HEK293 (cell line): ENCODE results near the gene VRK1.

Experiments
- CTCF ChIA-PET: fragments of 350-600 bp; formaldehyde crosslinking; extraction: SDS; loops from one replicate; lab custom pipeline; 2021; ENCODE audit warnings: antibody characterized with exemption; lab: Yijun Ruan, JAX
- POLR2A ChIA-PET: fragments of 300-600 bp; formaldehyde crosslinking; extraction: SDS; loops from one replicate; lab custom pipeline; 2020; ENCODE audit warnings: antibody characterized with exemption, inconsistent platforms; lab: Yijun Ruan, JAX
- H3K27ac ChIP-seq: fragments of 200-500 bp; sonication (Bioruptor generic); 2 replicates; pipeline ENCODE4 v1.5.1; 2014; ENCODE audit warnings: low read depth, low read length, control low read depth, inconsistent platforms; ENCODE audit errors: extremely low read depth
- H3K36me3 ChIP-seq, 2 experiments: fragments of 200-500 bp in 1 of 2; sonication (Bioruptor generic) in 1 of 2; 1 replicate in 1 of 2; 2 replicates in 1 of 2; pipeline ENCODE4 v1.5.1; 2014 to 2017; ENCODE audit warnings: inconsistent platforms in 2 of 2, low read length in 2 of 2; ENCODE audit not compliant: control insufficient read depth in 2 of 2, insufficient read depth in 1 of 2
- H3K4me1 ChIP-seq: fragments of 200-500 bp; sonication (Bioruptor generic); 2 replicates; pipeline ENCODE4 v1.5.1; 2014; ENCODE audit warnings: mild to moderate bottlenecking, low read length, inconsistent platforms; ENCODE audit not compliant: control insufficient read depth, insufficient read depth
- H3K4me3 ChIP-seq: 2 replicates; pipeline ENCODE4 v1.5.1; 2011; ENCODE audit warnings: low read depth, mild to moderate bottlenecking, control low read depth, low read length, moderate library complexity
- H3K9me3 ChIP-seq: fragments of 200-500 bp; sonication (Bioruptor generic); 2 replicates; pipeline ENCODE4 v1.5.1; 2014; ENCODE audit warnings: low read depth, low read length, inconsistent platforms; ENCODE audit not compliant: control insufficient read depth, insufficient read depth
- ELK4 ChIP-seq: IDR thresholded peaks from 2 replicates; pipeline ENCODE4 v1.6.1; 2011; ENCODE audit warnings: mild to moderate bottlenecking, low read depth, low read length, borderline replicate concordance
- FEZF1 ChIP-seq: fragments of 450-650 bp; formaldehyde crosslinking; IDR thresholded peaks from 2 replicates; pipeline ENCODE4 v1.5.1; 2016; ENCODE audit warnings: missing biosample characterization, missing genetic modification characterization
- KLF8 ChIP-seq: fragments of 450-650 bp; formaldehyde crosslinking; IDR thresholded peaks from 2 replicates; pipeline ENCODE4 v1.5.1; 2016; ENCODE audit warnings: missing biosample characterization, missing genetic modification characterization
- OSR2 ChIP-seq: fragments of 450-650 bp; formaldehyde crosslinking; IDR thresholded peaks from 2 replicates; pipeline ENCODE4 v1.5.1; 2016; ENCODE audit warnings: missing biosample characterization, missing genetic modification characterization
- PRDM6 ChIP-seq: fragments of 450-650 bp; formaldehyde crosslinking; IDR thresholded peaks from 2 replicates; pipeline ENCODE4 v1.5.1; 2017; ENCODE audit warnings: missing biosample characterization, missing genetic modification characterization
- SP3 ChIP-seq: fragments of 450-650 bp; formaldehyde crosslinking; IDR thresholded peaks from 2 replicates; pipeline ENCODE4 v1.5.1; 2016; ENCODE audit warnings: missing biosample characterization, missing genetic modification characterization
- ZFP3 ChIP-seq: fragments of 450-650 bp; formaldehyde crosslinking; IDR thresholded peaks from 2 replicates; pipeline ENCODE4 v1.5.1; 2016; ENCODE audit warnings: low read depth, missing biosample characterization, missing genetic modification characterization
- ZIC2 ChIP-seq: fragments of 450-650 bp; formaldehyde crosslinking; IDR thresholded peaks from 2 replicates; pipeline ENCODE4 v1.5.1; 2016; ENCODE audit warnings: missing biosample characterization, missing genetic modification characterization
- ZNF155 ChIP-seq: fragments of 450-650 bp; formaldehyde crosslinking; IDR thresholded peaks from 2 replicates; pipeline ENCODE4 v1.5.1; 2016; ENCODE audit warnings: missing biosample characterization, missing genetic modification characterization
- ZNF24 ChIP-seq: fragments of 450-650 bp; formaldehyde crosslinking; IDR thresholded peaks from 2 replicates; pipeline ENCODE4 v1.5.1; 2016; ENCODE audit warnings: missing biosample characterization, missing genetic modification characterization
- ZNF248 ChIP-seq: fragments of 450-650 bp; formaldehyde crosslinking; IDR thresholded peaks from 2 replicates; pipeline ENCODE4 v1.5.1; 2017; ENCODE audit warnings: missing biosample characterization, missing genetic modification characterization
- ZNF423 ChIP-seq: fragments of 450-650 bp; formaldehyde crosslinking; IDR thresholded peaks from 2 replicates; pipeline ENCODE4 v1.5.1; 2016; ENCODE audit warnings: missing biosample characterization, missing genetic modification characterization
- ZNF510 ChIP-seq: fragments of 450-650 bp; formaldehyde crosslinking; IDR thresholded peaks from 2 replicates; pipeline ENCODE4 v1.5.1; 2018; ENCODE audit warnings: mild to moderate bottlenecking, missing genetic modification characterization, missing biosample characterization; ENCODE audit not compliant: insufficient replicate concordance
- ZNF544 ChIP-seq: fragments of 450-650 bp; formaldehyde crosslinking; IDR thresholded peaks from 2 replicates; pipeline ENCODE4 v1.5.0; 2017; ENCODE audit warnings: missing biosample characterization, missing genetic modification characterization
- ZSCAN16 ChIP-seq: fragments of 450-650 bp; formaldehyde crosslinking; IDR thresholded peaks from 2 replicates; pipeline ENCODE4 v1.5.1; 2016; ENCODE audit warnings: missing biosample characterization, missing genetic modification characterization
- TF ChIP-seq, protein P1 (sequence below): fragments of 450-650 bp; formaldehyde crosslinking; IDR thresholded peaks from 2 replicates; pipeline ENCODE4 v1.5.1; 2016; ENCODE audit warnings: missing biosample characterization, missing genetic modification characterization
- TF ChIP-seq, protein P2 (sequence below): fragments of 450-650 bp; formaldehyde crosslinking; IDR thresholded peaks from 2 replicates; pipeline ENCODE4 v1.5.1; 2017; ENCODE audit warnings: missing biosample characterization, missing genetic modification characterization

VRK1 gene

GRCh38 chr14:96901227-96901626, 104.0 kb downstream of the VRK1 start:
- ChIA-PET CTCF (no interaction called here), POLR2A (no interaction called here)
- H3K4me1 ChIP-seq, result peaks cover 20% of the 10 kb centered on the region
- H3K27ac ChIP-seq, result no peak overlapping the region
- no peaks in the 10 kb centered on the region for H3K36me3 ChIP-seq
- H3K4me3 ChIP-seq, result no peak overlapping the region
- H3K9me3 ChIP-seq, result no peaks in the 10 kb centered on the region
- TF ChIP-seq, protein P1, sequence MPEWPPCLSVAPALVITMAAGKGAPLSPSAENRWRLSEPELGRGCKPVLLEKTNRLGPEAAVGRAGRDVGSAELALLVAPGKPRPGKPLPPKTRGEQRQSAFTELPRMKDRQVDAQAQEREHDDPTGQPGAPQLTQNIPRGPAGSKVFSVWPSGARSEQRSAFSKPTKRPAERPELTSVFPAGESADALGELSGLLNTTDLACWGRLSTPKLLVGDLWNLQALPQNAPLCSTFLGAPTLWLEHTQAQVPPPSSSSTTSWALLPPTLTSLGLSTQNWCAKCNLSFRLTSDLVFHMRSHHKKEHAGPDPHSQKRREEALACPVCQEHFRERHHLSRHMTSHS, result no peak
- TF ChIP-seq ZNF24 (tag by site-specific recombination), result no peak
- no peak for TF ChIP-seq KLF8 (tag by site-specific recombination)

GRCh38 chr14:96902004-96902403, 104.8 kb downstream of the VRK1 start:
- no peak overlapping the region for H3K27ac ChIP-seq
- H3K4me3 ChIP-seq, result no peak overlapping the region
- TF ChIP-seq ZFP3 (tag by site-specific recombination) (no peak), ZNF423 (no peak), ZNF510 (no peak), ZSCAN16 (tag by site-specific recombination) (no peak), ZNF155 (no peak), ELK4 (no peak), ZNF544 (tag by site-specific recombination) (no peak), SP3 (tag by site-specific recombination) (no peak), ZNF248 (no peak), ZIC2 (no peak)
- H3K9me3 ChIP-seq, result no peaks in the 10 kb centered on the region
- peaks cover 20% of the 10 kb centered on the region for H3K4me1 ChIP-seq
- no peaks in the 10 kb centered on the region for H3K36me3 ChIP-seq
- ChIA-PET POLR2A (no interaction called here), CTCF (no interaction called here)

DNA sequence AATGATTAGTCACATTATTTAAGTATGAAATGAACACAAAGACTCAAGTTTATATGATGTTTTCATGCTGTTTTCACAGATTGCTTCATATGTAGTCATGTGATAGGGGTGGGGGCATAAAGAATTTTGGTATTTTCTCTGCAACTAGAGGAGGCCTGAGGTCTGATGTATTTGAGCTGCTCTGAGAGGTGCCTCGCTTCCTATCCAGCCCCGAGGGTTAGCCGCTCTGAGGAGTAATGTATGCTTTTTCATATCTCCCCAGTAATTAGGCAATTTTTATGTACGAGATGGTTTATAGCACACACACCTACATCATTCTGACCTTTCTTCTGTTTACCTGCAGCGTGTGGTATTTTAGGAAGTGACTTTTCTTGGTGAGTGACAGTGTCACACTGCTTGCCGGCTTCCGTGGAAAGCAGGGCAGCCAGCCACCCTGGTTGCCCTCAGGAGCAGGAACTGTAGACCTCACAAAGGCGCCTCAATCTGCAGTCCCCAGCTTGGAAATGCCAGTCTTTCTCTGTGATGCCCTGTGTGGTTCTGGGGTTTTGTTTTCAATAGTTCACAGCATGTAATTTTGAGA, 106.4 kb downstream of the VRK1 start:
- Histone ChIP-seq H3K27ac (no peak overlapping the region), H3K4me1 (peaks cover 20% of the 10 kb centered on the region), H3K9me3 (no peaks in the 10 kb centered on the region), H3K36me3 (peaks cover 0 to 2% of the 10 kb centered on the region in 2 experiments; a peak in 1 of 3 replicates), H3K4me3 (no peak overlapping the region)
- ChIA-PET CTCF (no interaction called here), POLR2A (no interaction called here)
- TF ChIP-seq PRDM6, result 0 out of 2 replicates have a peak, but pooled peaks have one; percentile 5
- no peak for TF ChIP-seq OSR2 (tag by site-specific recombination)

DNA sequence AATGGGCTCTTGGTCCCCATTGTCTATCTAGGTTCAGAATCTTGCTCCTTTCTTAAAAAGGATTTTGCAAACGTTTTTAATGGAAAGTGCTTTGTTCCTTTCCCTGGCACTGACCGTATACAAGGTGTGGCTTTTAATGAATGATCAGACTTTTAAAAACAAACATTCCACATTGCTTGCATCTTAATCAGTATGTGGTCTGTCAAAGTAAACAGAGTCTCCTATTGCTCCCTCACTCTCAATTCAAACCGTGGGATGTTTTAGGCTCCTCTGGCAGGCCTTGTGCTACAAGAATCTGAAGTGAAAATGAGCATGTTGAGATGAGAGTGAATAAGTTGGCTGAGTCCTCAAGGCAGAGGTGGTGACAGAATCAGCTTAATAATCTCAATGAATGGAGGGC, 107.0 kb downstream of the VRK1 start:
- peaks cover 20% of the 10 kb centered on the region for H3K4me1 ChIP-seq
- H3K9me3 ChIP-seq, result no peaks in the 10 kb centered on the region
- ChIA-PET POLR2A (no interaction called here), CTCF (no interaction called here)
- no peak overlapping the region for H3K27ac ChIP-seq
- peak; percentile 27; the same call in 1 of the 2 replicates for TF ChIP-seq FEZF1
- TF ChIP-seq, protein P2, sequence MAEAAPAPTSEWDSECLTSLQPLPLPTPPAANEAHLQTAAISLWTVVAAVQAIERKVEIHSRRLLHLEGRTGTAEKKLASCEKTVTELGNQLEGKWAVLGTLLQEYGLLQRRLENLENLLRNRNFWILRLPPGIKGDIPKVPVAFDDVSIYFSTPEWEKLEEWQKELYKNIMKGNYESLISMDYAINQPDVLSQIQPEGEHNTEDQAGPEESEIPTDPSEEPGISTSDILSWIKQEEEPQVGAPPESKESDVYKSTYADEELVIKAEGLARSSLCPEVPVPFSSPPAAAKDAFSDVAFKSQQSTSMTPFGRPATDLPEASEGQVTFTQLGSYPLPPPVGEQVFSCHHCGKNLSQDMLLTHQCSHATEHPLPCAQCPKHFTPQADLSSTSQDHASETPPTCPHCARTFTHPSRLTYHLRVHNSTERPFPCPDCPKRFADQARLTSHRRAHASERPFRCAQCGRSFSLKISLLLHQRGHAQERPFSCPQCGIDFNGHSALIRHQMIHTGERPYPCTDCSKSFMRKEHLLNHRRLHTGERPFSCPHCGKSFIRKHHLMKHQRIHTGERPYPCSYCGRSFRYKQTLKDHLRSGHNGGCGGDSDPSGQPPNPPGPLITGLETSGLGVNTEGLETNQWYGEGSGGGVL (tag by site-specific recombination), result no peak
- H3K36me3 ChIP-seq, result peaks cover 0 to 2% of the 10 kb centered on the region in 2 experiments; a peak in 1 of 3 replicates
- H3K4me3 ChIP-seq, result no peak overlapping the region
